H1 (cell line): Measurements from ENCODE around the gene LY6G5C. TPM values are rescaled to one million over a fixed set of nuclear protein-coding genes. Genes with fewer than 3 reads are reported as not detected.

Experiments
- CTCF ChIA-PET: fragments of 300-600 bp; sonication (Branson Sonifier 250); formaldehyde crosslinking; loops from one replicate; lab custom pipeline; 2021; ENCODE audit not compliant: partially characterized antibody; lab: Charles Lee
- POLR2A ChIA-PET: fragments of 300-600 bp; sonication (Branson Sonifier 250); formaldehyde crosslinking; loops from one replicate; lab custom pipeline; 2021; ENCODE audit warnings: inconsistent platforms; ENCODE audit not compliant: partially characterized antibody; lab: Charles Lee
- DNase-seq, 2 experiments: peaks; one replicate each; pipeline versions ENCODE4 v3.0.0 to v3.0.0-alpha.2; 2010 to 2022; ENCODE audit warnings: low spot score in 2 of 2, low read depth in 1 of 2, mixed read lengths in 1 of 2
- FAIRE-seq: peaks from 2 replicates; lab custom pipeline; 2011; peaks lifted over from hg19 to GRCh38; lab: Jason Lieb, UNC
- H2AFZ ChIP-seq: 2 replicates; pipeline ENCODE4 v1.8.1; 2012; ENCODE audit warnings: low read length, inconsistent platforms
- H2AK5ac ChIP-seq: 2 replicates; pipeline ENCODE4 v1.6.1; 2013; ENCODE audit warnings: low read depth, low read length
- H2BK120ac ChIP-seq: replicated peaks from 2 replicates; pipeline ENCODE3; 2013; ENCODE audit warnings: low read depth, low read length, inconsistent platforms
- H2BK12ac ChIP-seq: 2 replicates; pipeline ENCODE4 v1.6.1; 2013; ENCODE audit warnings: low read depth, low read length
- H2BK15ac ChIP-seq: 2 replicates; pipeline ENCODE4 v1.6.1; 2013; ENCODE audit warnings: low read length
- H2BK20ac ChIP-seq: 2 replicates; pipeline ENCODE4 v1.6.1; 2013; ENCODE audit warnings: low read length
- H2BK5ac ChIP-seq: 2 replicates; pipeline ENCODE4 v1.6.1; 2013; ENCODE audit warnings: low read depth, low read length
- H3K14ac ChIP-seq: 2 replicates; pipeline ENCODE4 v1.6.1; 2013; ENCODE audit warnings: inconsistent platforms; ENCODE audit not compliant: insufficient read length
- H3K18ac ChIP-seq: 2 replicates; pipeline ENCODE4 v1.6.1; 2013; ENCODE audit warnings: low read length; ENCODE audit errors: extremely low read depth
- H3K23ac ChIP-seq: 2 replicates; pipeline ENCODE4 v1.6.1; 2013; ENCODE audit warnings: inconsistent platforms; ENCODE audit not compliant: insufficient read length
- H3K23me2 ChIP-seq: 2 replicates; pipeline ENCODE4 v1.6.1; 2013; ENCODE audit warnings: low read depth, low read length
- H3K27ac ChIP-seq: 2 replicates; pipeline ENCODE4 v1.6.1; 2011; ENCODE audit warnings: low read depth, low read length, inconsistent platforms
- H3K27me3 ChIP-seq, 4 experiments: replicated peaks in 1 of 4; 1 replicate in 1 of 4; 2 replicates in 3 of 4; pipeline versions ENCODE4 v1.6.1 to v1.8.1; 2011 to 2013; ENCODE audit warnings: low read length in 3 of 4, mild to moderate bottlenecking in 3 of 4, inconsistent platforms in 2 of 4, mixed read lengths in 2 of 4, moderate library complexity in 1 of 4; ENCODE audit not compliant: control insufficient read depth in 3 of 4, insufficient read depth in 3 of 4; ENCODE audit errors: extremely low read depth in 1 of 4
- H3K36me3 ChIP-seq, 4 experiments: 2 replicates each; pipeline versions ENCODE4 v1.6.1 to v1.8.1; 2011 to 2013; ENCODE audit warnings: mild to moderate bottlenecking in 4 of 4, low read length in 3 of 4, moderate library complexity in 2 of 4, control low read depth in 1 of 4, inconsistent platforms in 1 of 4; ENCODE audit not compliant: insufficient read depth in 4 of 4, control insufficient read depth in 2 of 4
- H3K4ac ChIP-seq: replicated peaks from 2 replicates; pipeline ENCODE3; 2013; ENCODE audit warnings: low read length, low read depth, mixed read lengths, inconsistent platforms; ENCODE audit not compliant: insufficient read length
- H3K4me1 ChIP-seq, 4 experiments: replicated peaks in 1 of 4; 1 replicate in 1 of 4; 2 replicates in 3 of 4; pipeline versions ENCODE4 v1.6.1 to v1.8.1; 2011 to 2013; ENCODE audit warnings: low read length in 3 of 4, inconsistent platforms in 2 of 4, mixed read lengths in 1 of 4; ENCODE audit not compliant: insufficient read depth in 4 of 4, control insufficient read depth in 3 of 4
- H3K4me2 ChIP-seq, 2 experiments: 2 replicates each; pipeline versions ENCODE4 v1.6.1 to v1.8.1; 2011 to 2013; ENCODE audit warnings: low read depth in 2 of 2, low read length in 2 of 2, control low read depth in 1 of 2, inconsistent platforms in 1 of 2, mild to moderate bottlenecking in 1 of 2; ENCODE audit not compliant: insufficient read depth in 1 of 2
- H3K4me3 ChIP-seq, 4 experiments: fragments of 200-600, 300-600 bp in 1 of 4; sonication (generic), shearing (Covaris generic), sonication (Bioruptor Twin) in 1 of 4; 2 replicates each; pipeline versions ENCODE4 v1.5.1 to v1.8.1; 2011 to 2016; ENCODE audit warnings: low read length in 4 of 4, low read depth in 3 of 4, control low read depth in 2 of 4, inconsistent platforms in 2 of 4, mild to moderate bottlenecking in 2 of 4, mixed read lengths in 1 of 4, moderate library complexity in 1 of 4; ENCODE audit not compliant: insufficient read depth in 2 of 4; ENCODE audit errors: extremely low read depth in 1 of 4
- H3K56ac ChIP-seq: replicated peaks from 2 replicates; pipeline ENCODE3; 2013; ENCODE audit warnings: low read depth, mild to moderate bottlenecking, mixed read lengths, low read length, inconsistent platforms; ENCODE audit not compliant: insufficient read length
- H3K79me1 ChIP-seq: 2 replicates; pipeline ENCODE4 v1.6.1; 2013; ENCODE audit warnings: low read depth, low read length, control low read depth
- H3K79me2 ChIP-seq, 2 experiments: 2 replicates each; pipeline versions ENCODE4 v1.6.1 to v1.8.1; 2012 to 2013; ENCODE audit warnings: low read length in 2 of 2, mild to moderate bottlenecking in 2 of 2, inconsistent platforms in 1 of 2; ENCODE audit not compliant: insufficient read depth in 2 of 2, control insufficient read depth in 1 of 2
- H3K9ac ChIP-seq, 4 experiments: replicated peaks in 1 of 4; 1 replicate in 1 of 4; 2 replicates in 3 of 4; pipeline versions ENCODE4 v1.6.1 to v1.8.1; 2011 to 2013; ENCODE audit warnings: low read depth in 3 of 4, low read length in 3 of 4, control low read depth in 2 of 4, mild to moderate bottlenecking in 2 of 4, moderate library complexity in 2 of 4, inconsistent platforms in 1 of 4; ENCODE audit errors: extremely low read depth in 1 of 4
- H3K9me3 ChIP-seq, 2 experiments: 2 replicates each; pipeline versions ENCODE4 v1.6.1 to v1.8.1; 2012 to 2013; ENCODE audit warnings: mild to moderate bottlenecking in 2 of 2, moderate library complexity in 2 of 2, control low read depth in 1 of 2, inconsistent platforms in 1 of 2, low read depth in 1 of 2, low read length in 1 of 2, mixed read lengths in 1 of 2; ENCODE audit not compliant: insufficient read depth in 2 of 2
- H4K20me1 ChIP-seq, 2 experiments: replicated peaks in 1 of 2; 2 replicates each; pipeline versions ENCODE3 to v1.8.1; 2011 to 2013; ENCODE audit warnings: inconsistent platforms in 2 of 2, low read length in 2 of 2, mild to moderate bottlenecking in 1 of 2; ENCODE audit not compliant: insufficient read depth in 2 of 2, control insufficient read depth in 1 of 2
- H4K5ac ChIP-seq: 2 replicates; pipeline ENCODE4 v1.6.1; 2013; ENCODE audit warnings: low read length, low read depth, mixed read lengths, inconsistent platforms; ENCODE audit not compliant: insufficient read length
- H4K8ac ChIP-seq: 2 replicates; pipeline ENCODE4 v1.8.0; 2013; ENCODE audit warnings: mild to moderate bottlenecking, moderate library complexity, low read length, inconsistent platforms; ENCODE audit not compliant: insufficient read depth; ENCODE audit errors: extremely low read depth
- H4K91ac ChIP-seq: replicated peaks from 2 replicates; pipeline ENCODE3; 2013; ENCODE audit warnings: low read length, mixed read lengths, inconsistent platforms; ENCODE audit not compliant: insufficient read length
- PHF8 ChIP-seq: fragments of 200-600 bp; sonication (generic); conservative IDR thresholded peaks from 2 replicates; pipeline ENCODE4 v1.7.1; 2012; ENCODE audit warnings: low read depth, mild to moderate bottlenecking, inconsistent platforms, low read length, moderate library complexity
- POLR2AphosphoS5 ChIP-seq: IDR thresholded peaks from 2 replicates; pipeline ENCODE4 v1.6.1; 2011; ENCODE audit warnings: low read depth, low read length
- WGBS, 2 experiments: shearing (Covaris generic) in 1 of 2; methylation state at CpG; one replicate each; pipeline versions ENCODE4 v1.1.6 to v1.1.7; 2013 to 2015; ENCODE audit warnings: low lambda C conversion rate in 2 of 2, mixed read lengths in 2 of 2, inconsistent platforms in 1 of 2, low coverage in 1 of 2, missing lambda C conversion rate in 1 of 2; ENCODE audit not compliant: insufficient replicate concordance in 2 of 2, insufficient coverage in 1 of 2, insufficient read length in 1 of 2; ENCODE audit errors: extremely low coverage in 1 of 2, missing lambda C conversion rate in 1 of 2; 5-methylcytosine and 5-hydroxymethylcytosine counted together
- polyA plus RNA-seq, 7 experiments: library from polyadenylated mRNA; depleted of rRNA in 3 of 7; stranded (reverse) in 5 of 7; unstranded in 2 of 7; fragments of >200 nt in 5 of 7; fragments of 200-250 nt in 2 of 7; gene quantifications; 1 replicate in 5 of 7; 2 replicates in 1 of 7; 4 replicates in 1 of 7; pipeline versions ENCODE4 v1.2.1 to v1.2.3, GENCODE V29; 2011 to 2013; ENCODE audit warnings: missing spikeins in 2 of 7, mixed read lengths in 2 of 7
- total RNA-seq: library from RNA; stranded (reverse); fragmentation: NEBNext Ultra II Directional; extraction: Animal tissue kit (Norgen Biotek cat#: 25700); gene quantifications from 2 replicates; pipeline ENCODE4 v1.2.1, GENCODE V29; 2021

The LY6G5C gene
- total and polyA plus RNA-seq, 2 of the 8 experiments (the other 6 are each of a cell fraction or from before 2014, with no cell fraction given): 1.1 to 1.8 TPM

GRCh38 chr6:31655349-31656237 lies 25.3 kb downstream of the LY6G5C start, which contains the start of gene APOM:
Gene APOM (plus strand): TSS chr6:31655894. CDS start chr6:31655967, 73 bp downstream.
- Histone ChIP-seq H3K9me3 (no peaks in the 10 kb centered on the region), H2AFZ (no peak within 1 kb of the TSS), H4K91ac (no peak within 1 kb of the TSS), H3K79me2 (peaks cover 4 to 35% of the 10 kb centered on the region in 2 experiments; a peak in 3 of 4 replicates), H3K4me2 (no peak within 1 kb of the TSS), H3K79me1 (peaks cover 9% of the 10 kb centered on the region), H2BK12ac (no peak within 1 kb of the TSS), H2BK15ac (no peak within 1 kb of the TSS), H2BK20ac (no peak within 1 kb of the TSS), H3K9ac (no peak within 1 kb of the TSS), H4K20me1 (peaks cover 0 to 5% of the 10 kb centered on the region in 2 experiments), H4K8ac (no peak within 1 kb of the TSS), H3K4me1 (peaks cover 0 to 12% (median 3%) of the 10 kb centered on the region in 4 experiments; a peak in 4 of 7 replicates), H2BK5ac (no peak within 1 kb of the TSS), H3K14ac (no peak within 1 kb of the TSS), H3K56ac (no peak within 1 kb of the TSS), H2AK5ac (no peak within 1 kb of the TSS), H3K36me3 (peaks cover 0 to 4% (median 0%) of the 10 kb centered on the region in 4 experiments; a peak in 1 of 8 replicates), H3K23ac (no peak within 1 kb of the TSS), H3K23me2 (peaks cover 10% of the 10 kb centered on the region), H3K4ac (no peak within 1 kb of the TSS), H4K5ac (no peak within 1 kb of the TSS), H3K27ac (no peak within 1 kb of the TSS), H3K27me3 (no peaks in the 10 kb centered on the region), H2BK120ac (no peak within 1 kb of the TSS), H3K4me3 (no peak within 1 kb of the TSS), H3K18ac (no peak within 1 kb of the TSS)
- DNase-seq (no peak), FAIRE-seq (no peak)
- CTCF ChIA-PET: interaction anchor here (1.0 to 5.2 kb wide), 5 partner anchors 9 to 117 kb away, joined by 3 to 38 read pairs (median 4); partner anchors contain the start of genes CSNK2B and GPANK1
- 86% methylated on average over 8 of the region's 8 CpGs; no CpG with 5 or more reads in 1 of the 2 experiments for WGBS, 2 experiments
- TF ChIP-seq PHF8 (no peak), POLR2AphosphoS5 (0 out of 2 replicates have a peak, but pooled peaks have one; percentile 33)
- POLR2A ChIA-PET: interaction anchor here (1.2 to 25.5 kb wide), 12 partner anchors 8 to 179 kb away, joined by 3 to 883 read pairs (median 8); partner anchors contain the start of genes AIF1, C6orf47, CSNK2B and DDX39B
